IMR-90 (cell line): ENCODE data around the gene PLA2G12A.

Source experiments
- MXI1 ChIP-seq: IDR thresholded peaks from 2 replicates; pipeline ENCODE4 v1.6.1; 2012; ENCODE audit warnings: low read depth, mild to moderate bottlenecking, low read length, moderate library complexity, borderline replicate concordance
- POLR2A ChIP-seq: IDR thresholded peaks from 2 replicates; pipeline ENCODE4 v1.6.1; 2012; ENCODE audit warnings: mild to moderate bottlenecking, low read depth, low read length
- RAD21 ChIP-seq: IDR thresholded peaks from 2 replicates; pipeline ENCODE4 v1.6.1; 2012; ENCODE audit warnings: low read length, improper control_type of control experiment
- RCOR1 ChIP-seq: IDR thresholded peaks from 2 replicates; pipeline ENCODE4 v1.6.1; 2012; ENCODE audit warnings: mild to moderate bottlenecking, low read length, improper control_type of control experiment; ENCODE audit not compliant: insufficient replicate concordance
- TF ChIP-seq, protein P1 (sequence below): conservative IDR thresholded peaks from 2 replicates; pipeline ENCODE4 v1.5.1; 2012; ENCODE audit warnings: mild to moderate bottlenecking, low read depth, low read length, improper control_type of control experiment

- TF ChIP-seq, protein P1, sequence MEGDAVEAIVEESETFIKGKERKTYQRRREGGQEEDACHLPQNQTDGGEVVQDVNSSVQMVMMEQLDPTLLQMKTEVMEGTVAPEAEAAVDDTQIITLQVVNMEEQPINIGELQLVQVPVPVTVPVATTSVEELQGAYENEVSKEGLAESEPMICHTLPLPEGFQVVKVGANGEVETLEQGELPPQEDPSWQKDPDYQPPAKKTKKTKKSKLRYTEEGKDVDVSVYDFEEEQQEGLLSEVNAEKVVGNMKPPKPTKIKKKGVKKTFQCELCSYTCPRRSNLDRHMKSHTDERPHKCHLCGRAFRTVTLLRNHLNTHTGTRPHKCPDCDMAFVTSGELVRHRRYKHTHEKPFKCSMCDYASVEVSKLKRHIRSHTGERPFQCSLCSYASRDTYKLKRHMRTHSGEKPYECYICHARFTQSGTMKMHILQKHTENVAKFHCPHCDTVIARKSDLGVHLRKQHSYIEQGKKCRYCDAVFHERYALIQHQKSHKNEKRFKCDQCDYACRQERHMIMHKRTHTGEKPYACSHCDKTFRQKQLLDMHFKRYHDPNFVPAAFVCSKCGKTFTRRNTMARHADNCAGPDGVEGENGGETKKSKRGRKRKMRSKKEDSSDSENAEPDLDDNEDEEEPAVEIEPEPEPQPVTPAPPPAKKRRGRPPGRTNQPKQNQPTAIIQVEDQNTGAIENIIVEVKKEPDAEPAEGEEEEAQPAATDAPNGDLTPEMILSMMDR: no peak
- TF ChIP-seq POLR2A (no peak), RAD21 (no peak), MXI1 (no peak), RCOR1 (no peak)
Observed at GRCh38 chr4:109683621-109684253, 46.1 kb downstream of the PLA2G12A start.
